Measurements from ENCODE around the gene XYLT2.
"Not testable (repeated sequence)": the region's sequence is repeated elsewhere in the genome, so short reads cannot be mapped to it uniquely, and the experiment has no call there.

The XYLT2 gene

DNA sequence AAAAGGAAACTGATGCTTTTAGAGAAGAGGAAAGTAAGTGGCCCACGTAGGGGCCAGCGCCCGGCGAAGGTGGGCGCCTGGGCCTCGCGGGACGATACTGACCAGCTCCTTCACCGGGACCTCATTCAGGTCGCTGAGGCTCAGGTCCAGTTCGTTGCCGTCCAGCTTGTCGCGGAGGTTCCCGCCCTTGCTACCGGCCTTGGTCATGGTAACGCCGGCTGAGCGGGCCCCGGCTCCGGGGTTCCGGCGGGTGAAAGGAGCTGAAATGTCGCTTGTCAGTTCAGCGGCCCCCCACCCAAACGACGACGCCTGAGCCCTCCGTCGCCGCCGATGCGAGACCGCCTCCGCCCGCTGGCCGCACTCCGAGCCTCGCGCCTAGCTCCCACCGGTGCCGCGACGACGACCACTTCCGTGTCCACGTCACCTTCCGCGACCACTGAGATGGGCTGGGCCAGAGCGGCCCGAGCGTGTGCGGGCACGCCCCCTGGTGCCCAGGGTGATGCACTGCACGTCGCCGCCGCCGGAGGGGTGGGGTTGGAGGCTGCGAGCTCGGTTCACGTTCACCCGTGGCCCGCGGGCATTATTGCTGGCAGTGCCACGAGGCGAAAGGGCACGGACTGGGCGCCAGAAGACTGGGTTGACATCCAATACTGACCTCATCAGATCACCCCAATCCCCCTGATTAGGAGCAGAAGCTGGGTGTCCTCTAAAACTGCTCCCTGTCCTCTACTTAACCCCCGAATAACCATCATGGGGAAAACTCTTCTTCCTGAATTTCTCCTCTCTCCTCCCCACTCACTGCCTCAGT is 51.4 kb downstream of the XYLT2 start, which contains the start of gene LRRC59:
LRRC59 (minus strand) TSS at position 413 of the 808 bp plus-strand sequence; CDS start at position 207, 206 bp downstream.
- FAIRE-seq = no peak

DNA sequence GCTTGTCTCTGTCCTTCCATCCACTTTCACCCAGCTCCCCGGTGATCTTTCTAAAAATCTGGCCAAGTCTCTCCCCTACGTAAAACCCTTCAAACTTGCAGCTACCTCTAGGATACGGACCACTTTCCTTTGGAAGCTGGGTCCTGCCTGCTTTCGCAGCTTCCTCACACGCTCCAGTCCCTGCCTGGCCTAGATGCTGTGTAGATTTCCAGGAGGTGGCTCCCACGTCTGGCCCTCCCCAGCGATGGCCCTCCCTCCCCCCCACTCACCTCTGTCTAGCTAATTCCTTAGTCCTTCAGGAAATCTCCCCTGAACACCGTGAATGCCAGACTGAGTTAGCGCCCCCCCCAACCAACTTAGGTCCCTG is 52.0 kb downstream of the XYLT2 start:
- FAIRE-seq = no peak

- not testable (repeated sequence) for FAIRE-seq
Observed at GRCh38 chr17:50398672-50399071, 52.7 kb downstream of the XYLT2 start.

DNA sequence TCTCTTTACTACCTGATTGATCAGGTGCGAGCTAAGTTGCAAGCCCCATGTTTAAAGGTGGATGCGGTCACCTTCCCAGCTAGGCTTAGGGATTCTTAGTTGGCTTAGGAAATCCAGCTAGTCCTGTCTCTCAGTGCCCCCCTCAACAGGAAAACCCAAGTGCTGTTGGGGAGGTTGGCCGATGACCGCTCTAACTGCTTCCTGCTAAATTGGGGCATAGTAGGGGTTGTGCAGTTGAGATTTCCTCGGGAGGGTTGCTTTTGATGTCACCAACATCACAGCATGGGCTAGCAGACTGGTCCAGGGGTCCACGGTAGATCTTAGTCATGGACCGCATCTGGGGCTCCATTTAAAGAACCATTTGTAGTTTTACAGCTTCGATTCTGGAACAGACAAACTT is 53.7 kb downstream of the XYLT2 start:
- FAIRE-seq = not testable (repeated sequence)

DNA sequence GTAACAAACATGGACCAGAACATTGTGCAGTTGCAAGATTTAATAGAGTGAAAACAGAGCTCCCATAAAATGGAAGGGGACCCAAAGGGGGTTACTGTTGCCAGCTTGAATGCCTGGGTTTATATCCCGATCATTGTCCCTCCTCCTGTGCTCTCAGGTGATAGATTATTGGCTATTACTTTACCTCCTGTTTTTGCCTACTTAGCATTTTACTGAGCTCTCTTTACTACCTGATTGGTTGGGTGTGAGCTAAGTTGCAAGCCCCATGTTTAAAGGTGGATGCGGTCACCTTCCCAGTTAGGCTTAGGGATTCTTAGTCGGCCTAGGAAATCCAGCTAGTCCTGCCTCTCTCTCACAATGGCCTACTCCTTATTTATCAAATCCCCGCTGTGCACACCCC is 59.4 kb downstream of the XYLT2 start:
- FAIRE-seq = not testable (repeated sequence)

GRCh38 chr17:50406578-50406977 is 60.7 kb downstream of the XYLT2 start:
- FAIRE-seq = no peak

GRCh38 chr17:50407921-50408320 is 62.0 kb downstream of the XYLT2 start:
- FAIRE-seq = no peak

Measured in G401.6 (cell line).